ENCODE results near the gene PHGDH.

DNA sequence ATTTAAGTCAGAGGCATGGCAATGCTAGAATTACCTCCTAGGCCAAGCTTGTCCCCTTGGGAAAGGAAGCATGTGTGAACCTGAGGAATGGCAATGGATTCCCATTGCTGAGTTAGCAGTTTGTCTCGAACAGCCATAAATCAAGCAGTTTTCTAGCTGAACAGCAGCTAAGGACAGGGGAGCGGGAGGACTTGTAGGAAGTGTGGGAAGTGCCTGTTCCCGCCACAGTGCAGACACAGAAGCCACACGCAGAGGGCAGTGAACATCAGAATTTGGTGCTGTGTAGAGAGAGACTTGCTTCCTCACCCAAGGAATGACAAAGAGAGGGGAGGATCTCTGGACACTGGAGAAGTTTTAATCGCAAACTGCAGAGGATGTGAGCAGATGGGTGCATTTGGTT lies 3.8 kb downstream of the PHGDH start:
- TF ChIP-seq, protein P1, sequence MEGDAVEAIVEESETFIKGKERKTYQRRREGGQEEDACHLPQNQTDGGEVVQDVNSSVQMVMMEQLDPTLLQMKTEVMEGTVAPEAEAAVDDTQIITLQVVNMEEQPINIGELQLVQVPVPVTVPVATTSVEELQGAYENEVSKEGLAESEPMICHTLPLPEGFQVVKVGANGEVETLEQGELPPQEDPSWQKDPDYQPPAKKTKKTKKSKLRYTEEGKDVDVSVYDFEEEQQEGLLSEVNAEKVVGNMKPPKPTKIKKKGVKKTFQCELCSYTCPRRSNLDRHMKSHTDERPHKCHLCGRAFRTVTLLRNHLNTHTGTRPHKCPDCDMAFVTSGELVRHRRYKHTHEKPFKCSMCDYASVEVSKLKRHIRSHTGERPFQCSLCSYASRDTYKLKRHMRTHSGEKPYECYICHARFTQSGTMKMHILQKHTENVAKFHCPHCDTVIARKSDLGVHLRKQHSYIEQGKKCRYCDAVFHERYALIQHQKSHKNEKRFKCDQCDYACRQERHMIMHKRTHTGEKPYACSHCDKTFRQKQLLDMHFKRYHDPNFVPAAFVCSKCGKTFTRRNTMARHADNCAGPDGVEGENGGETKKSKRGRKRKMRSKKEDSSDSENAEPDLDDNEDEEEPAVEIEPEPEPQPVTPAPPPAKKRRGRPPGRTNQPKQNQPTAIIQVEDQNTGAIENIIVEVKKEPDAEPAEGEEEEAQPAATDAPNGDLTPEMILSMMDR (IDR thresholded peaks at IDR 0.05): no peak
- TF ChIP-seq POLR2A (IDR thresholded peaks at IDR 0.05): no peak
- TF ChIP-seq EP300 (IDR thresholded peaks at IDR 0.05): no peak
